Activated CD4-positive, alpha-beta T cell treated with anti-CD3 and anti-CD28 coated beads for 1 hour (primary cell): ENCODE results near the gene DYRK1A.
"Not testable (repeated sequence)": the region's sequence is repeated elsewhere in the genome, so short reads cannot be mapped to it uniquely, and the experiment has no call there.

Experiments used
- DNase-seq: peaks from one replicate; pipeline ENCODE4 v3.0.0-alpha.2; 2020

The DYRK1A gene

DNA sequence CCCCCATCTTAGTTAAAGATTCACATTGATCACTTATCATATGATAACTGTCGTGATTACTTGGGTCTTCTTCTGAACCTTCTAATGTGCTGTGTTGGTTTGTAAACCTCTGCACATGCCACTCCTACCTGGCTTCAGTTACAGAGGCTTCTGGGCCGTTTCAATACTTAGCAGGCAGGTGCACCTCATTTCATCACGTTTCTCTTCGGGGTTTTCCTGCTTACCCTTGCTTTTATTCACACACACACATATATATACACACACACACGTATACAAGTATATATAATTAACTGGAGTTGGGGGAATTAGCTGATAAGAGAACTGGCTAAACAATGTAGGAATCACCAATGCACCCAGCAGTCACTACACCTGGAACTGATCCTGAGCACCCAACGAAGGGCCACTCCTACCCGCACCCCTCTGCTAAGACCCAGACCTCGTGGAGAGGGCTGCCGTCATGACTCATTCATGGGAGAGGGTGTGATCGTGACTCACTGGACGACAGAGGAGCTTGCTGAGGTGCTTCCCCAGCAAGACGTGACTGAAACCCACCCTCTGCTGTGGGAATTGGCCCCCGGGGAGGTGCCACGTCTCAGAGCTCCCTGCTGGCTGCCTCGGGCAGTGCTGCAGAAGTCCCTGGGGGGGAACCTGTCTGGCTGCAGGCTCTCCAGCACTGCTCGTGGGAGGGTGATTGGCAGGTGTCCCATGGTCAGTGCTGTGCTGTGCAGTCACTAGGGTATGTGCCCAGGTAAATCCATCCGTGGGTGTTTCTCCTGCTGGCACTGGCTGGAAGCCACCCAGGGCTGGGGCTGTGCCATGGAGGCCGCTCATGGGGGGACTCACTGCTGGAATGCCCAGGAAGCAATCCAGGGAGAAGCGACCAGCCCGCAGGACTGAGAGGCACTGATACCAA, 166.6 kb downstream of the DYRK1A start:
- no peak for DNase-seq

DNA sequence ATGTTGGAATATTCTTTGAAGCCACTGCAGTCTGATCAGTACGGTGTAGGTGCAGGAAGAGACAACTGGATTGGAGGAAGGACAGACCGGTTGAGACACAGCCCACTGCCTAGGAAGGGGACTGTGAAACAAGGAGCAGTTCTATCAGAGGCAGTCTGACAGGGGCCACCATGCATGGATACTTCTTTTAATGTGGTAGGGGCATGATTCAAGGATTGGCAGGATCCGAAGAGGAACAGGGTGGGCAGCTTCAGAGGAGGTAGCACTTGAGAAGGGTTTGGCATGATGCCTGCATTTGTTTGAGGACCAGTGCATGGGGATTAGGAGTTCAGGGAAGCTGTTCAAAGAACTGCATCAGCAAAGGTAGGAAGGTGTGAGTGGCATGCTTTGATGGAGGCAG, 167.9 kb downstream of the DYRK1A start:
- DNase-seq = no peak

DNA sequence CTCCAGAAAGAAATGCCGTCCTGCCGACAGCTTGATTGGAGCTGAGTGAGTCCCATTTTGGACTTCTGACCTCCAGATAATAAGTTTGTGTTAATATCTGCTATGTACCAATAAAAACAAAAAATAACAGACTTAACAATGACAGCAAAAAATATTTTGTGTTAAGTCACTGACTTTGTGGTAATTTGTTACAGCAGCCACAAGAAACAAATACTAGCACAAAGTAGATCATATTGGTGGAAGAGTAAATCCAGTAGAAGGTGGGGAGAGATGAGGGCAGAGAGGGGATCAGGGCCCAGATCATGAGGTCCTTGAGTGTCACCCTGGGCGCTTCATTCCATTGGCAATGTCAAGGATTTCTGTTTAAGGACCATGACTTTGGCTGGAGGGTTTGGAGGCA, 168.6 kb downstream of the DYRK1A start:
- DNase-seq = no peak

DNA sequence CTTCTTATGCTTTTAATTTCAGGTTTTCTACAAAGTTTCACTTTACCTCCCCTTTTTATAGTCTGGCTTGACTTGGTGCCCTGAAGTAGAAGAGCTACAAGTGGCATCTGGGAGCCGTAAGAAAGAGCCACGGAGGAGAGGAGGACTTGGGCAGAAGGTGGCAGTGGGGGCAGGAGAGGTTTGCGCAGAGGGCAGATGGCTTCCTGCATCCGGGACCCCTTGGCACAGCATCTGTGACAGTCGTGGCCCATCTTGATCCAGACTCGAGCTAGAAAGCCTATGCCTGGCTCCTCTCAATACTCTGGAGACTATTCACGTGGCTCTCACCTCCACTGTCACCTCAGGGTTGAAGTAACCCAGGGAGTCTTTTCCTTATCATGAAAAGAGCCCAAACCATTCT, 169.1 kb downstream of the DYRK1A start:
- no peak for DNase-seq

DNA sequence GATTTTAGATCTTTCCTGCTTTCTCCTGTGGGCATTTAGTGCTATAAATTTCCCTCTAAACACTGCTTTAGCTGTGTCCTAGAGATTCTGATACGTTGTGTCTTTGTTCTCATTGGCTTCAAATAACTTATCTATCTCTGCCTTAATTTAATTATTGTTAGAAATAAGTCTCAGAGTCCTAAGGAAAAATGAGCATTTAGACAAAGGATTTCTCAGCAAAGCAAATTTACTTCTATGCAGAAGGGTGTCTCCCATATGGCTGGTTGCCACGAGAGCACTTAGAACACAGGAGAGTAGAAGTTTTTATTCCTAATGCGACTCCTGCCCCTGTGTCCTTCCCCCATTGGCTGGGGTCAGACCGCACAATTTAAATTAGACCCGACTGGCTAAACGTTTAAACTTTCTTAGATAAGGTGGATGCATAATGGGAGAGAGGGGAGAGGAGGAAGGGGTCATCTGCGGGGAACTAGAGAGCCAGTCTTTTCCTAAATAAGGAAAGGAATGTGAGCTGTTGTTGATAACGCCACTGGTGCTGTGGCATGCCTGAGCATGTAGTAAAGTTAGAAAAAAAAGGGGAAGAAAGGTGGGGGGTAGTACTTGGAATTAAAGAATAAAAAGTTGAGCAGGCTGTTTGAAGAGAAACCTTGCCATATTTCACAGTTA, 170.2 kb downstream of the DYRK1A start:
- DNase-seq = no peak

DNA sequence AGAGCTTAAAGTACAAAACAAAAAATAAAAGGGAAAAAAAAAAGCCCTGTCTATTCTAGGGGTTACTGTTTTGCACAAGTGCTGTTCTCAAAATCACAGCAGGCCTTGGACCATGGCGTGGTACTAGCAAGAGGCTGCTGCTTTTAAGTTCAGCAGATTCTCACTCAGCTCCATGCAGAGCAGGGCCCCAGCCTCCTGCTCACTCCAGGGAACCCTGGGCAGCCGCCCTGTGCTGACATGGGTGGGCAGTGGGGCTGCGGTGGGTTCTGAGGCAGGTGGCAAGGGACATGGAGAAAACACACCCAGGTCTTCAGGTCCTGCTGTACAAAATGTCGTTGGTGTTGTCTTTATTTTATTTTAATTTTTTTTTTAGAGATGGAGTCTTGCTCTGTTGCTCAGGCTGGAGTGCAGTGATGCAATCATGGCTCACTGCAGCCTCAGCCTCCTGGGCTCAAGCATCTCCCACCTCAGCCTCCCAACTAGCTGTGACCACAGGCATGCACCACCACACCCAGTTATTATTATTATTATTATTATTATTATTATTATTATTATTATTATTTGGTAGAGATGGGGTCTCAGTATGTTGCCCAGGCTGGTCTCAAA, 170.9 kb downstream of the DYRK1A start:
- no peak for DNase-seq

DNA sequence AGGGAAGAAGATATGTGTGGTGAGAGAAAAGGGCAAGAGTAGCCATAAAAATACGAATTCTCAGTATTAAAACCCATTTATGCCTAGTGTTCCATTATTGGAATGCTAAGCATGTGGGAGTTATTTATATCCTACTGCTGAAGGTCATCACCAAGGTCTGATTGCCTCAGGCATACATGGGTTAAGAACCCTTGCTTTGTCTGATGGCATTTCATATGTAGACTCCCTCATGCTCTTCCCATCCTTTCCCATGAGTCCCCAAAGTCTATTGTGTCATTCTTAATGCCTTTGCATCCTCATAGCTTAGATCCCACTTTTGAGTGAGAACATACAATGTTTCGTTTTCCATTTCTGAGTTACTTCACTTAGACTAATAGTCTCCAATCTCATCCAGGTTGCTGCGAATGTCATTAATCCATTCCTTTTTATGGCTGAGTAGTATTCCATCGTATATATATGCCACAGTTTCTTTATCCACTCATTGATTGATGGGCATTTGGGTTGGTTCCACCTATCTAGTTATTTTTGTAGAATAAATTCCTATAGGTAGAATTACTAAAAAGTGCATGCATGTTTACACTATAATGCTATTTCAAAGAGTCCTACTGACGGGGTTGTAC, 172.5 kb downstream of the DYRK1A start:
- no peak for DNase-seq

DNA sequence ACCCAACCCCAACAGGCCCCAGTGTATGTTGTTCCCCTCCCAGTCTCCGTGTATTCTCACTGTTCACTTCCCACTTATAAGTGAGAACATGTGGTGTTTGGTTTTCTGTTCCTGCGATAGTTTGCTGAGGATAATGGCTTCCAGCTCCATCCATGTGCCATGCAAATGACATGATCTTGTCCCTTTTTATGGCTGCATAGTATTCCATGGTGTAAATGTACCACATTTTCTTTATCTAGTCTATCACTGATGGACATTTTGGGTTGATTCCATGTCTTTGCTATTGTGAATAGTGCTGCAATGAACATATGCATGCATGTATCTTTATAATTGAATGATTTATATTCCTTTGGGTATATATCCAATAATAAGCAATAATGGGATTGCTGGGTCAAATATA, 174.6 kb downstream of the DYRK1A start:
- not testable (repeated sequence) for DNase-seq

DNA sequence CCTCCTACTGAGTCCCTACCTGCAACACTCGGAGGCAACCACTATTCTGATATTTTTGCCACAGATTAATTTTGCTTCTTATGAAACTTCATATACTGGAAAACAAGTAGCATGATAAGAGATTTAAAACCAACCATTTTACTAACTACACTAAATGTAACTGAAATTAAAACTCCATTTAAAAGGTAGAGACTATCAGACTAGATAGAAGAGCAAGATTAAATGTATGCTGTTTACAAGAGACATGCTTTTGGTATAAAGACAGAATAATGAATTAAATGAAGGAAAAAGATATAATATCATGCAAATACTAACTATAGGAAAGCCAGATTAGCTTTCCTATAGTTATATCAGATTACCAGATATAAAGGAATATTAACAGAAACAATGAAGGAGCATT, 175.9 kb downstream of the DYRK1A start:
- no peak for DNase-seq

DNA sequence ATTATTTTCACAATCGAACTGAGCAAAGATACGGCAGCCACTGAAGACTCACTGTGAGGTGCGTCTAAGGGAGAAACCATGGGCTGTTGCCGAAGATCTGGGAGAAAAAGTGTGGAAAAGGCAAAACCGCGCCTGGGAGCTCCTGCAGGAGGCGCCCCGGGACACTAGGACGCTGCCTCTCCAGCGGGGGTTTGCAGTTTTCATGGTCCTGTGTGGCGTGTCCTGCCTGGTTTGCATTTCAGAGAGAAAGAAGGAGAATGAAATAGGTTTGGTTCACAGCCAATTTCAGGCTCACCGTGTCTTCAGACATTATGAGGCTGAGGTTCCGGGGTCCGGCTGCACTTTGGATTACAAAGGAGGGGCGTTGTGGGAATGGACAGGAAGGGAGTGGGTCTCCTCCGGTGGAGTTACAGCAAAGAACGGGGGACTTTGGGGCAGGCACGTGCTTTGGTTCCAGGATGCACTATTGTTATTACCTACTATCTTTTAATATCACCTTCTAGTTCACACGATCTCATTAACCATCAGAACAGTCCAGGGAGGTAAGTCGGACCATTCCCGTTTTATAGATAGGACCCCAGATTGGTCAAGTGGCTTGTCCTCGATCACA, 179.8 kb downstream of the DYRK1A start:
- DNase-seq = no peak

DNA sequence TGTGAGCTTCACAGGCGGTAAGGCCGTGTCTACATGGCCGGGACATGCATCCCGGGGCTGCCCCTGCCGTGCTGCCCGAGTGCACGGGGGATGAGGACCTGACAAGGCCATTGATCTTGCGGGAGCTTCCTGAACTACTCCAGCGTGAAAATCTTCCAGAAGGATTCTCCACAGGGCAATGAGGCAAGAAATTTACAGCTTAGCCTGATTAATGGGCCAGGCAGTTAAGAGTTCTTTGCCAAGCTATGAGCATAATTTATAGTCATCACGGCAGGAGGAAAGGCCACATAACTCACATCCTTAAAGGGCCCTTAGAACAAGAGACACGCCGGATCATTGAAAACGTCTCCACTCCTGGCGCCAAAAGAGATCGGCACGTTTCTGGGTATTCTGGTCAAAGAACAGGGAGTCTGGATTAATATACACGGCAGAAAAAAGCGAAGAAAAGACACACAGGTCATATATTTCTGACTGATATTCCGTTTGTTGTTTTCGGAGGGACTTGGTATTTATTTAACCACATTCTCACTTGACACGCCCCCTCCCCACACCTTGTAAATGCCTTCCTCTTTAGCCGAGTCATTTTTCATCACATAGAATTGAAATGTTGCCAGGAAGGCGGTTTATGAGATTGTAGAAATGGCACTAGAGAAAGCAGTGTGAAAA, 180.5 kb downstream of the DYRK1A start:
- no peak for DNase-seq

DNA sequence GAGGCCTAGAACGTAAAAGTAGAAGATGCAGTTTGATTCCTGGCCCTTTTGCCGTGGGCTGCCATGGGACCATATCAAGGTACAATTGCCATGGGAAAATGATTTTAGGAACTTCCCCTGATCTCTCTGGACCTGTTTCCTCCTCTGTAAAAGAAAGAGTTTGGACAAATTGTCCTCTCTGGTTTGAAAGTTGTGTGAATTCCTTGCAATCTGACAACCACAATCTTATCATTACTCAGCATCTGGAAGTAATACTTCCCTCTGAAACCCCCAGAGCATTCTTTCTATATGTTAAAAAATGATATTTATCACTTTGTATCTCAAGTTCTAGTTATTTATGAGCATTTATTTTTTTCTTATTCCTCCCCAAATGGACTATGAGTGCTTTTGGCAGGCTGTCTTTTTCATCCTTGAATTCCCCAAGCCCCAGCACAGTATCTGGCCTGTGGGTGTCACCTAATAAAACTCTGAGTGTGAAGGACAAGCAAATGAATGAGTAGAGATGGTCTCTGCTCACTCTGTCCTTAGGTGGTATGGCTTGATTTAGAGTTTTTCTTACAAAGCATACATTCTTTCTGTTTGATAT, 181.1 kb downstream of the DYRK1A start:
- DNase-seq = no peak

DNA sequence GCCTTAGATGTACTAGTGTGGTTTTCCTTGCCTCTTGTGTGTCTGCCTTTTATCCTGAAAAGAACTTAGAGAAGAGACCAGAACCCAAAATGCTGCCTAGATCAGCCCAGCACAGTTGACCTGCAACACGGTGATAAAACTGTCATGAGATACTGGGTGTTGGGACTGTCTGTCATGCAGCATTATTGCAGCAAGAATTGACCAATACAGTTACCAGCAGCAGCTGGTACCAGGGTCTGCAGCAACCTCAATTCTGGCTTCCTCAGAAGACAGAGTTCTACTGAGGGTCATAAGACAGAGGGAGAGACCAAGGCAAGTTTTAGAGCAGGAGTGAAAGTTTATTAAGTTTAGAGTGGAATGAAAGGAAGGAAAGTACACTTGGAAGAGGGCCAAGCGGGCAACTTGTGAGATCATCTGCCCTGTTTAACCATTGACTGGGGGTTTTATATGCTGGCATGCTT, 182.0 kb downstream of the DYRK1A start:
- DNase-seq = no peak

DNA sequence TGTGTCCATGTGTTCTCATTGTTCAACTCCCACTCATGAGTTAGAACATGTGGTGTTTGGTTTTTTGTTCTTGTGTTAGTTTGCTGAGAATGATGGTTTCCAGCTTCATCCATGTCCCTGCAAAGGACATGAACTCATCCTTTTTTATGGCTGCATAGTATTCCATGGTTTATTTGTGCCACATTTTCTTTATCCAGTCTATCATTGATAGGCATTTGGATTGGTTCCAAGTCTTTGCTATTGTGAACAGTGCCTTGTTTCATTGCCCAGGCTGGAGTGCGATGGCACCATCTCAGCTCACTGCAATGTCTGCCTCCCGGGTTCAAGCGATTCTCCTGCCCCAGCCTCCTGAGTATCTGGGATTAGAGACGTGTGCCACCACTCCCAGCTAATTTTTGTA, 183.2 kb downstream of the DYRK1A start:
- not testable (repeated sequence) for DNase-seq

DNA sequence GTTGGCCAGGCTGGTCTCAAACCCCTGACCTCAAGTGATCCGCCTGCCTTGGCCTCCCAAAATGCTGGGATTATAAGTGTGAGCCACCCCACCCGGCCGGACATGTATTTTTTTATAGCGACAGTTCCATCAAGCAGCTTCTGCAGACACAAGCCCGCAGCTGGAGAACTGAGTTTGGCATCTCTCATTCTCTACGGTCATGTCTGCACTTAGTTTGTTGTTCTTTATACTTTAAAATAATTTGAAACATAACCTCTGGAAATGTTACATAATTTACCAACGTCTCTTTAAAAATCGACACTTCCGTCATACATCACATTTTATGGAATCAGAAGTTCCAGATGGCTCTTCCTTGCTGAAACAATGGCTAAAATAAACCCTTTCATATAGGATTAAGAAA, 183.6 kb downstream of the DYRK1A start:
- DNase-seq = no peak

DNA sequence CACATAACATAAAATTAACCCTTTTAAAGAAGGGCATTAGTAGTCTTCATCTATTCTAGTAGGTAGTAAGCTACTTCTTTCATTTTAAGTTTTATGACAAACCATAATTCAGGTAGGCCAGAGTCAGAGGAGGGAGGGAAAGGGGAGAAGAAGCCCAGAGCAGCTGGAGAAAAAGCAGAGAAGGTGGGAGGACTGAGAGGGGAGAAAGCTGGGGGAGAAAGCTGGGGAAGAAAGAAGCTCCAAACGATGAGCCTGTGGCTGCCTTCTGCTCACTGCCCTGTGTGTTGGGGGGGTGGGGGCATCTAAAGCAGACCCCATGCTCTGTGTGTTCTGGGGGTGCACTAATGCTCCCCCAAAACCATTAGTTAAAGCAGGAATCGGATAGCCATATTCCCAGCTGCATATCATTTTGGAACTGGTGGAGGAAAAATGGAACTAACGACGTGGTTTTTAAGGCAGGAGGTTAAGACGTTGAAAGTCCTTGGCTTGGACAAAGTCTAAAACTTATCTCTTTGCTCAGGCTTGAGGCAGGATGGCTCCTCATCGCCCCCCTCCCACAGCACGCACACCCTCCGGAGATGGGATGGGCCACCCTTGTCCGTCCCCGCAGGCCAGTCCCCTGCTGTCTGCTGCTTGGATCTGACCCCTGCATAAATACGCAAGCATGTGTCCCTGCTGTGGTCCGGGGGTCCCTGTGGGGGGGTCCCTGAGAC, 184.2 kb downstream of the DYRK1A start:
- no peak for DNase-seq

DNA sequence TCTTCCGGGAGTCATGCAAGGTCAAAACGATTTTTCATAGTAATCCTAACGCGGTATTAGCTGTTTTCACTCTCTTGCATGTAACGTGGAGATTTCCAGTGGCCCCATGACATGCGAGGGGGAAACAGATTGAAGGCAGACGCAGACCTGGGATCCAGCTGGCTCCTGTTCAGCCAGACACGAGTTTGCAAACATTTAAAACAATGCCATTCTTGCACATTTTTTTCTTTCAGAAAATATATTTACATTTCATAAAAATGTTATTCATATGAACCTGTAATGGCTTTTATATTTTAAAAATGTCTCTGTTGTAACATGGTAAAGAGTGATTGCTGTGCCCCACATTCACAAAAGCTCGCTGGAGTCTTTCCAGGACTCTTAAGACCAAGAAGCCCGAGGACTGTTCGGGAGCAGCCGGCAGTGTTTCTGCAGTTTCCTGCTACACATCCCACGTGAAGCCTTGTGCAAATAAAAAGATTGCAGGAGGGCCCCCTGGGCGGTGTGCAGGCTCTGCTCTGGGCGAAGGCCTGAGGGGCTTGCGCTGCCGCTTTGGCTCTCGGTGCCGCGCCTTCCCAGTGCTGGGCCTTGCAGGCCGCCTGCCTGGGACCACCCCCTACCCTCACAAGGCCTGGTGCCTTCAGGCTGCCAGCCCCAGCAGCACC, 184.9 kb downstream of the DYRK1A start:
- DNase-seq = no peak

DNA sequence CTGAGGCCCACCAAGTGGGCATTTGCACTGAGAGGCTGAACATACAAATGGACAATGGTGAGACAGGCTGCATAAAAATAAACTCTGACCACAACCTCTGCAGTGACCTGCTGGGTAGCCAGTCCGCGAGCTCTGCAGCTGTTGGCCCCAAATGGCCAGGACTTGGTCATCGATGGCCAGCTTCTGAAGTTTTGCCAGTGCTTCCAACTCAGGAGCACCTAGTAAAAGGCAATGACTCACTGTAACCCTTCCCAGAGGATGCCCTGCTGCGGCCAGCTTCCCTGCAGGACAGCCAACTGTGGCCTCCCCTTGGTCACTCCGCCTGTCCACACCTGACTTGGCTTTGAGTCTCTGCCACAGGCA, 185.4 kb downstream of the DYRK1A start:
- DNase-seq = no peak

DNA sequence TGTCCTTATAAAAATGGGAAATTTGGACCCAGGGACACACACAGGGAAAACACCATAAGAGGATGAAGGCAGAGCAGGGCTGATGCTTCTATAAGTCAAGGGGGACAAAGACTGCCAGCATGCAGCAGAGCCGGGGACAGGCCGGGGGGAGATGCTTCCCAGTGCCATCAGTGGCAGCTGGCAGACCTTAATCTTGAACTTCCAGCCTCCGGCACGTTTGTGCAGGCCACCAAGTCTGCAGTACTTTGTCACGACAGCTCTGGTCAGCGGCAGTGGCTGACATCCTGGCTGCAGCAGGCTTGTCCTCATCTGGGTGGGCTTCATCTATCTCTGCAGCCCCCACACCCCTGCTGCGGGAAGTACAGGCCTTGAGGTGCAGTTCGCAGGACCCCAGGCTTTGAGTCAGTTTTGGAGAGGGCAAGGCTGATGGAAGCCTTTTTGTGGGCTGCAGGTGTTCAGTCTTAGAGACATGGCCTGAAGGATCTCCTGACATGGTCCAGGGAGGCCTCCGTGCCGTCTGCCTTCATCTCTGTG, 186.0 kb downstream of the DYRK1A start:
- no peak for DNase-seq

DNA sequence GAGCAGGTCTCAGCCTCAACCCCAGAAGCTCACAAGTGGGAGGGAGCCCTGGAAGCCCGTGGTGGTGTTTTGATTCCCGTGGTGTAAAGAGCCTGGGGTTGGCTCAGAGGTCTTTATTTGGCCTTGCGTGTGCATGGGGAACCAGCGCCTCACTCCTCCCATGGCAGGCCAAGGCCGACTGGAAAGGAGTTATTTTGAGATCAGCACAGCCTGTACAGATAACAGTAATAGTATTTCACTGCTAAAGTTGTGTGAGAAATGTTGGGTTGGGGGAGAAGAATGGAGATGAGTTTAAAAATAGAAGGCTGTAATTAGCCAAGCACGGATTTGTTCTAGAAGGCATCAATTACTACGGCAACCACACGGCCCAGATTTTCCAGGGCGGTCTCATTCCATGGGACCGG, 186.5 kb downstream of the DYRK1A start:
- no peak for DNase-seq
